ENCODE measurements around the gene BRI3BP.
"Not testable (repeated sequence)": the region's sequence is repeated elsewhere in the genome, so short reads cannot be mapped to it uniquely, and the experiment has no call there.

The BRI3BP gene

GRCh38 chr12:125065919-125066570 lies 72.6 kb downstream of the BRI3BP start:
- FAIRE-seq: no peak
- DNase-seq (ENCODE audit: low spot score): peak; percentile 26

- no peak for FAIRE-seq
- DNase-seq (ENCODE audit: low spot score): no peak
Observed at GRCh38 chr12:125068391-125068790, 74.9 kb downstream of the BRI3BP start.

GRCh38 chr12:125069616-125070015 lies 76.2 kb downstream of the BRI3BP start:
- DNase-seq (ENCODE audit: low spot score): no peak
- no peak for FAIRE-seq

GRCh38 chr12:125070112-125070511 lies 76.7 kb downstream of the BRI3BP start:
- FAIRE-seq (no peak), DNase-seq (ENCODE audit: low spot score) (no peak)

GRCh38 chr12:125070661-125071390 lies 77.4 kb downstream of the BRI3BP start:
- no peak for DNase-seq (ENCODE audit: low spot score)
- FAIRE-seq: no peak

GRCh38 chr12:125071456-125071855 lies 78.0 kb downstream of the BRI3BP start:
- DNase-seq (ENCODE audit: low spot score) (no peak), FAIRE-seq (no peak)

GRCh38 chr12:125072496-125072895 lies 79.1 kb downstream of the BRI3BP start:
- no peak for FAIRE-seq

GRCh38 chr12:125074294-125074693 lies 80.8 kb downstream of the BRI3BP start:
- not testable (repeated sequence) for FAIRE-seq; DNase-seq (ENCODE audit: low spot score)

More at GRCh38 chr12:125072496-125072895, 79.1 kb downstream of the BRI3BP start:
- DNase-seq (ENCODE audit: low spot score): no peak

GRCh38 chr12:125076103-125076502 lies 82.7 kb downstream of the BRI3BP start:
- DNase-seq (ENCODE audit: low spot score) (no peak), FAIRE-seq (no peak)

- no peak for FAIRE-seq
- DNase-seq (ENCODE audit: low spot score): no peak
Observed at GRCh38 chr12:125079084-125079483, 85.6 kb downstream of the BRI3BP start.

- no peak for FAIRE-seq
- DNase-seq (ENCODE audit: low spot score): no peak
Observed at GRCh38 chr12:125079648-125080645, 86.5 kb downstream of the BRI3BP start.

Measured in urothelium cell line (cell line).